GM13977 (cell line): Measurements from ENCODE around the gene TMEM178B.
"Not testable (repeated sequence)": the region's sequence is repeated elsewhere in the genome, so short reads cannot be mapped to it uniquely, and the experiment has no call there.

Experiments used
- DNase-seq: peaks from one replicate; pipeline ENCODE4 v3.0.0; 2012; ENCODE audit warnings: low spot score
- in situ Hi-C: fragments of 300-500 bp; cut with MboI; formaldehyde crosslinking; loops from one replicate; pipeline ENCODE4 v1.12.0; 2022; ENCODE audit warnings: low sequenced_read_pairs, low pct_unique_long_range_greater_than_20kb, mixed read lengths, inconsistent platforms; ENCODE audit not compliant: unreplicated experiment
- TF ChIP-seq, protein P1 (sequence below): IDR thresholded peaks from 2 replicates; pipeline ENCODE4 v1.5.1; 2012; ENCODE audit warnings: mild to moderate bottlenecking, control low read depth; ENCODE audit not compliant: insufficient read depth; ENCODE audit errors: extremely low read depth, missing control alignments

Gene TMEM178B

GRCh38 chr7:141057788-141058187, 16.1 kb upstream of the TMEM178B start:
- DNase-seq: no peak
- in situ Hi-C loops: no loop called here

GRCh38 chr7:141067856-141068255, 6.0 kb upstream of the TMEM178B start:
- DNase-seq, in situ Hi-C loops: not testable (repeated sequence)

More at GRCh38 chr7:141057788-141058187, 16.1 kb upstream of the TMEM178B start:
- TF ChIP-seq, protein P1, sequence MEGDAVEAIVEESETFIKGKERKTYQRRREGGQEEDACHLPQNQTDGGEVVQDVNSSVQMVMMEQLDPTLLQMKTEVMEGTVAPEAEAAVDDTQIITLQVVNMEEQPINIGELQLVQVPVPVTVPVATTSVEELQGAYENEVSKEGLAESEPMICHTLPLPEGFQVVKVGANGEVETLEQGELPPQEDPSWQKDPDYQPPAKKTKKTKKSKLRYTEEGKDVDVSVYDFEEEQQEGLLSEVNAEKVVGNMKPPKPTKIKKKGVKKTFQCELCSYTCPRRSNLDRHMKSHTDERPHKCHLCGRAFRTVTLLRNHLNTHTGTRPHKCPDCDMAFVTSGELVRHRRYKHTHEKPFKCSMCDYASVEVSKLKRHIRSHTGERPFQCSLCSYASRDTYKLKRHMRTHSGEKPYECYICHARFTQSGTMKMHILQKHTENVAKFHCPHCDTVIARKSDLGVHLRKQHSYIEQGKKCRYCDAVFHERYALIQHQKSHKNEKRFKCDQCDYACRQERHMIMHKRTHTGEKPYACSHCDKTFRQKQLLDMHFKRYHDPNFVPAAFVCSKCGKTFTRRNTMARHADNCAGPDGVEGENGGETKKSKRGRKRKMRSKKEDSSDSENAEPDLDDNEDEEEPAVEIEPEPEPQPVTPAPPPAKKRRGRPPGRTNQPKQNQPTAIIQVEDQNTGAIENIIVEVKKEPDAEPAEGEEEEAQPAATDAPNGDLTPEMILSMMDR: no peak

GRCh38 chr7:141071260-141071854, 2.5 kb upstream of the TMEM178B start:
- peak; percentile 40 for DNase-seq
- TF ChIP-seq, protein P1: peak; percentile 10
- in situ Hi-C loops: no loop called here

- peak; percentile 12 for DNase-seq
- in situ Hi-C loops: no loop called here
- TF ChIP-seq, protein P1: no peak
Measured at GRCh38 chr7:141071855-141072547, 1.9 kb upstream of the TMEM178B start.

- in situ Hi-C loops: no loop called here
- DNase-seq: peak; percentile 31
- TF ChIP-seq, protein P1: no peak
Measured at GRCh38 chr7:141072548-141073172, 1.2 kb upstream of the TMEM178B start.

DNA sequence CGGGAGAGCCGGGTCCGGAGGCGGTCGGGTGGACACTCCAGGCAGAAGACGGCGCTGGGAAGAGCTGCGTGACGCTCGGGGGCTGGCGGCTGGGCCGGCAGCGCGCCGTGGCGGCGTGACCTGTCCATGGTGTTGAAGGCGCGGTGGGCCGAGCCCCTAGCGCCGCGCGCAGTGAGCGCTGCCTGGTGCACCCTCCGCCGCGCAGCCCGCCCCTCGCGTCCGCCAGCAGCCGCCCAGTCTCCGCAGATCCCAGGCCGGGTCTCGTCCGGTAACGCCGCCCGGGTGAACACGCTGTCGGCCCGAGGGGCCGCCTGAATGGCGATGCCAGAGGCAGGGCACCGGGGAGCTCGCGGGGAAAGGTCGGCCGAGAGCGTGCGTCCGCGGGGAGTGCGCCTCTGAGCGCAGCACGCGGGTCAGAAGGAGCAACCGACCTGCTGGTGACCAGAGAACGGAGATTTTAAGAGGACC, 657 bp upstream of the TMEM178B start:
- TF ChIP-seq, protein P1: no peak
- peak; percentile 40 for DNase-seq
- in situ Hi-C loops: no loop called here
